OCI-LY3 (cell line): ENCODE measurements around the gene ZNF550.

Source experiments
- H2AFZ ChIP-seq: fragments of 200-600, 300-600 bp; shearing (Covaris generic); 2 replicates; pipeline ENCODE4 v1.6.0; 2014; ENCODE audit warnings: antibody characterized with exemption, low read depth, low read length
- H3K27ac ChIP-seq: fragments of 200-600, 300-600 bp; sonication (generic); 2 replicates; pipeline ENCODE4 v1.5.1; 2014; ENCODE audit warnings: mild to moderate bottlenecking, low read length, moderate library complexity, mixed read lengths
- H3K27me3 ChIP-seq: fragments of 200-600, 300-600 bp; sonication (generic); 2 replicates; pipeline ENCODE4 v1.6.1; 2014; ENCODE audit warnings: low read depth, low read length, mixed read lengths
- H3K36me3 ChIP-seq: fragments of 200-600, 300-600 bp; sonication (generic); replicated peaks from 2 replicates; pipeline ENCODE3; 2014; ENCODE audit warnings: low read depth, low read length, mixed read lengths
- H3K4me1 ChIP-seq: fragments of 300-600, 200-600 bp; sonication (generic); 2 replicates; pipeline ENCODE4 v1.6.1; 2014; ENCODE audit warnings: low read length, mixed read lengths
- H3K4me2 ChIP-seq: fragments of 200-600, 300-600 bp; sonication (generic); 2 replicates; pipeline ENCODE4 v1.6.1; 2014; ENCODE audit warnings: low read length, mixed read lengths
- H3K4me3 ChIP-seq: fragments of 300-600, 200-600 bp; sonication (generic); 2 replicates; pipeline ENCODE4 v1.5.1; 2014; ENCODE audit warnings: antibody characterized with exemption, mild to moderate bottlenecking, low read length, moderate library complexity
- H3K79me2 ChIP-seq: fragments of 300-600, 200-600 bp; shearing (Covaris generic); 2 replicates; pipeline ENCODE4 v1.6.1; 2014; ENCODE audit warnings: mild to moderate bottlenecking, low read length, mixed read lengths
- H3K9ac ChIP-seq: fragments of 300-600, 200-600 bp; shearing (Covaris generic); 2 replicates; pipeline ENCODE4 v1.6.0; 2014; ENCODE audit warnings: mild to moderate bottlenecking, low read length, moderate library complexity
- H3K9me3 ChIP-seq: fragments of 200-600, 300-600 bp; shearing (Covaris generic); 2 replicates; pipeline ENCODE4 v1.6.1; 2014; ENCODE audit warnings: low read length, mixed read lengths; ENCODE audit not compliant: insufficient read depth
- H4K20me1 ChIP-seq: fragments of 200-600, 300-600 bp; sonication (generic); 2 replicates; pipeline ENCODE4 v1.6.1; 2016; ENCODE audit warnings: low read length, mixed read lengths; ENCODE audit not compliant: insufficient read depth
- EZH2phosphoT487 ChIP-seq: fragments of 200-600 bp; shearing (Covaris generic); IDR thresholded peaks from 2 replicates; pipeline ENCODE4 v1.6.1; 2018; ENCODE audit warnings: antibody characterized with exemption, mixed run types, low read depth
- TF ChIP-seq, protein P1 (sequence below): fragments of 200-600, 300-600 bp; sonication (generic); IDR thresholded peaks from 2 replicates; pipeline ENCODE4 v1.5.1; 2014; ENCODE audit warnings: antibody characterized with exemption, low read length, low read depth

Gene ZNF550

DNA sequence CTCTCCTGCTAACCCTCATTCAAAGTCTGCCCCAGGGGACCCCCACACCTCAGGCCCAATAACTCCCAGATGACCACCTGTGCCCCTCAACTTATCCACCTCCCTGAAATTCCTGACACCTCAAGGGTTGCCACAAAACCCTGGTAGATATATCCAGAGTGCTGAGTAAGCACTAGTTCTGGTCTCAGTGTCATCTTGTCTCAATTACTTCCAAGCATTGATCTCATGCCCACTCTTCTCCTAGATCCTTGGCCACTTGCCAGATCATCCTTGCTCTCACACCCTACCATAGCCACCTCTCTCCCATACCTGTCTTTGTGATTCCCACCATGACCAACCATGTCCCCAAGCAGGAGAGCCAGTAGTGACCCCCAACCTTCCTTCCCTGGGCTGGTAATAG, 17.0 kb upstream of the ZNF550 start:
- TF ChIP-seq, protein P1, sequence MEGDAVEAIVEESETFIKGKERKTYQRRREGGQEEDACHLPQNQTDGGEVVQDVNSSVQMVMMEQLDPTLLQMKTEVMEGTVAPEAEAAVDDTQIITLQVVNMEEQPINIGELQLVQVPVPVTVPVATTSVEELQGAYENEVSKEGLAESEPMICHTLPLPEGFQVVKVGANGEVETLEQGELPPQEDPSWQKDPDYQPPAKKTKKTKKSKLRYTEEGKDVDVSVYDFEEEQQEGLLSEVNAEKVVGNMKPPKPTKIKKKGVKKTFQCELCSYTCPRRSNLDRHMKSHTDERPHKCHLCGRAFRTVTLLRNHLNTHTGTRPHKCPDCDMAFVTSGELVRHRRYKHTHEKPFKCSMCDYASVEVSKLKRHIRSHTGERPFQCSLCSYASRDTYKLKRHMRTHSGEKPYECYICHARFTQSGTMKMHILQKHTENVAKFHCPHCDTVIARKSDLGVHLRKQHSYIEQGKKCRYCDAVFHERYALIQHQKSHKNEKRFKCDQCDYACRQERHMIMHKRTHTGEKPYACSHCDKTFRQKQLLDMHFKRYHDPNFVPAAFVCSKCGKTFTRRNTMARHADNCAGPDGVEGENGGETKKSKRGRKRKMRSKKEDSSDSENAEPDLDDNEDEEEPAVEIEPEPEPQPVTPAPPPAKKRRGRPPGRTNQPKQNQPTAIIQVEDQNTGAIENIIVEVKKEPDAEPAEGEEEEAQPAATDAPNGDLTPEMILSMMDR: no peak
- no peak for TF ChIP-seq EZH2phosphoT487
- no peak overlapping the region for H3K9ac ChIP-seq
- H3K4me1 ChIP-seq: peaks cover 9% of the 10 kb centered on the region
- no peaks in the 10 kb centered on the region for H3K27me3 ChIP-seq
- no peak overlapping the region for H2AFZ ChIP-seq
- no peaks in the 10 kb centered on the region for H4K20me1 ChIP-seq
- peaks cover 68% of the 10 kb centered on the region for H3K36me3 ChIP-seq
- H3K9me3 ChIP-seq: peaks cover 70% of the 10 kb centered on the region
- H3K4me2 ChIP-seq: no peak overlapping the region
- peaks cover 21% of the 10 kb centered on the region for H3K79me2 ChIP-seq
- no peak overlapping the region for H3K27ac ChIP-seq
- no peak overlapping the region for H3K4me3 ChIP-seq

- Histone ChIP-seq H3K4me2 (no peak overlapping the region), H4K20me1 (no peaks in the 10 kb centered on the region), H3K36me3 (peaks cover 76% of the 10 kb centered on the region), H2AFZ (no peak overlapping the region), H3K9me3 (peaks cover 90% of the 10 kb centered on the region), H3K27ac (no peak overlapping the region), H3K27me3 (no peaks in the 10 kb centered on the region), H3K4me1 (no peaks in the 10 kb centered on the region), H3K4me3 (no peak overlapping the region), H3K79me2 (peaks cover 9% of the 10 kb centered on the region), H3K9ac (no peak overlapping the region)
- TF ChIP-seq EZH2phosphoT487: no peak
- TF ChIP-seq, protein P1: no peak
Measured at GRCh38 chr19:57572415-57572947, 12.8 kb upstream of the ZNF550 start.

GRCh38 chr19:57570707-57571106, 11.0 kb upstream of the ZNF550 start:
- TF ChIP-seq, protein P1: no peak
- no peak for TF ChIP-seq EZH2phosphoT487
- Histone ChIP-seq H3K27ac (no peak overlapping the region), H3K9me3 (peaks cover 93% of the 10 kb centered on the region), H3K27me3 (no peaks in the 10 kb centered on the region), H3K4me2 (no peak overlapping the region), H4K20me1 (no peaks in the 10 kb centered on the region), H3K36me3 (peaks cover 60% of the 10 kb centered on the region), H3K9ac (no peak overlapping the region), H3K79me2 (no peaks in the 10 kb centered on the region), H2AFZ (no peak overlapping the region), H3K4me3 (no peak overlapping the region), H3K4me1 (no peaks in the 10 kb centered on the region)

GRCh38 chr19:57566396-57567265, 7.0 kb upstream of the ZNF550 start:
- Histone ChIP-seq H3K36me3 (peaks cover 24% of the 10 kb centered on the region), H3K9me3 (peaks cover 81% of the 10 kb centered on the region), H3K9ac (no peak overlapping the region), H3K79me2 (no peaks in the 10 kb centered on the region), H3K4me1 (no peaks in the 10 kb centered on the region), H3K27ac (no peak overlapping the region), H4K20me1 (no peaks in the 10 kb centered on the region), H3K4me3 (no peak overlapping the region), H3K4me2 (no peak overlapping the region), H3K27me3 (no peaks in the 10 kb centered on the region), H2AFZ (no peak overlapping the region)
- no peak for TF ChIP-seq EZH2phosphoT487
- TF ChIP-seq, protein P1: no peak
